GM10847 (cell line): ENCODE results near the gene SSB.

Source experiments
- POLR2A ChIP-seq: IDR thresholded peaks from 2 replicates; pipeline ENCODE4 v1.6.1; 2011; ENCODE audit not compliant: insufficient read length; ENCODE audit errors: extremely low read depth

SSB gene

GRCh38 chr2:169775354-169775753, 23.3 kb upstream of the SSB start:
- TF ChIP-seq POLR2A, result no peak

GRCh38 chr2:169775765-169776164, 22.9 kb upstream of the SSB start:
- no peak for TF ChIP-seq POLR2A

- TF ChIP-seq POLR2A, result no peak
Measured at GRCh38 chr2:169776252-169776761, 22.4 kb upstream of the SSB start.

DNA sequence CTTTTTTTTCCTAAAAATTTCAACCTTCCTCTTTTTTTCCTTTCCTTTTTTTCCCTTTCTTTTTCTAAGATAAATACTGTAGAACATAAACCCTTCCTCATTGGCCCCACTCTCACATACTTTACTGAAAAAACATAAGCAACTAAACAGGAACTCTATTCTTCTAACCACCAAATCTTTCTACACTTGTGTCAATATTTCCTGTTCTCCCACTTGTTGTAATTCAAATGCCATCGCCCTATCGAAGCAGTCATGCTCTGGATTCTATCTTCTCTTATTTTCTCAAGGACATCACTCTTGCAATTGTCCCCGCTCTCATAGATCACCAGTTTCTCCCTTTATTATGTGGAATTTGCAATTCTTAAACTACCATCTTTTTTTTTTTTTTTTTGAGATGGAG, 20.2 kb upstream of the SSB start:
- TF ChIP-seq POLR2A, result no peak

GRCh38 chr2:169781249-169782013, 17.2 kb upstream of the SSB start:
- no peak for TF ChIP-seq POLR2A

DNA sequence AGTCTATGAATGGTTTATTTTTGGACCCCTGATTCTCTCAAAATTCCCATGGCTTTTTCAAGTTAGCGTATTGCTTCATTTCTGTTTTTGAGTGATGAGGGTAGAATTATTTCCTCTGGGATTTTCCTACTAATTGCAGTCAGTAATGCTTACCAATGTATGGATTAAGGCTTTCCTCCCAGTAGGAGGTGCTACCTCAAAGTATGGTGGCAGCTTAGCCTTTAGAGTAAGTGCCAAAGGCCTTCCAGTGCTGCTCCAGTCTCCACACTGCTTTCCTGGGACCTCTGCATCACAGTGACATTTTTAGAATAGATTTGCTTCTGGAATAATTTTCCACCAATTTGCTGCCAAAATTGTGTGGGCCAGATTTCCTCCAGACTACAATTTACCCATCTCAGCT, 16.2 kb upstream of the SSB start:
- TF ChIP-seq POLR2A, result no peak

DNA sequence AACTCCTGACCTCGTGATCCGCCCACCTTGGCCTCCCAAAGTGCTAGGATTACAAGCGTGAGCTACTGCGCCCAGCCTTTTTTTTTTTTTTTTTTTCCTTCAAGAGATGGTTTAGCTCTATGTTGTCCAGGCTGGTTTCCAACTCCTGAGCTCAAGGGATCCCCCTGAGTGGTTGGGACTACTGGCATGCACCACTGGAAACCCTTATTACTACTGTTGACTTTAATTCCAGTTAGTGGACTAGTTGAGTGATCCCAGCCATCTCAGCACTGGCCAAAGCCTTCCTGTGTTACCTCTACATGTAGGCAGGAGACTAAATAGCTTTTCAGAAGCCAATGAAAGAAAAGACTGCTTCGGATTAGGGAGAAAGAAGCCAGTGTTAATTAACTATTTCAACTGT, 8.1 kb upstream of the SSB start:
- TF ChIP-seq POLR2A, result no peak

DNA sequence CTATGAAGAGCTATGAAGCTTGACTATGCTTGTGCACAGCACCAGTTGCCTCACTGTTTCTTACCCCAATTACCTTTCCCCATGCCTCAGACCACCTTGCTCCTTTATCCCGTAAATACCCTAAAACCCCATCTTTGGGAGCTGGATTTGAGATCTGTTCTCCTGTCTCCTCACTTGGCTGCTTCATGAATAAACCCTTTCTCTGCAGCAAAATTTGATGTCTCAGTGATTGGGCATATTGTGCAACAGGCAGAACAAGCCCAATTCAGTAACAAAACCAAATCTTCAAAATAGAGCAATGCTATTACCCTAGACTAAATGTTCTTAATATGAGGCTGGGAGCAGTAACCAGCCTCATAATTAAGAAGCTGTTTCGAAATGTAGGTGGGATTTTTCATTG, 3.5 kb upstream of the SSB start:
- TF ChIP-seq POLR2A, result no peak

- TF ChIP-seq POLR2A, result no peak
Measured at GRCh38 chr2:169796441-169796840, 2.2 kb upstream of the SSB start.

DNA sequence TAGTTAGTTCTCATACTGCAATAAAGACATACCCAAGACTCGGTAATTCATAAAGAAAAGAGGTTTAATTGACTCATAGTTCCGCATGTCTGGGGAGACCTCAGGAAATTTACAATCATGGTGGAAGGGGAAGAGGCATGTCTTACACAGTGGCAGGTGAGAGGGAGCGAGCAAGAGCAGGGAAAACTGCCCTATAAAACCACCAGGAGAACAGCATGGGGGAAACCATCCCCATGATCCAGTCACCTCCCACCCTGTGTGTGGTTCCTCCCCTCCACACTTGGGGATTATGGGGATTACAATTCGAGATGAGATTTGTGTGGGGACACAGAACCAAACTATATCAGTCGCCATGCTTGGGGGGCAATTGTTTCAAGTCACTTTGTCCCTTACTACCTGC, 1.1 kb upstream of the SSB start:
- no peak for TF ChIP-seq POLR2A

- TF ChIP-seq POLR2A, result no peak
Measured at GRCh38 chr2:169798397-169798717, 314 bp upstream of the SSB start.

DNA sequence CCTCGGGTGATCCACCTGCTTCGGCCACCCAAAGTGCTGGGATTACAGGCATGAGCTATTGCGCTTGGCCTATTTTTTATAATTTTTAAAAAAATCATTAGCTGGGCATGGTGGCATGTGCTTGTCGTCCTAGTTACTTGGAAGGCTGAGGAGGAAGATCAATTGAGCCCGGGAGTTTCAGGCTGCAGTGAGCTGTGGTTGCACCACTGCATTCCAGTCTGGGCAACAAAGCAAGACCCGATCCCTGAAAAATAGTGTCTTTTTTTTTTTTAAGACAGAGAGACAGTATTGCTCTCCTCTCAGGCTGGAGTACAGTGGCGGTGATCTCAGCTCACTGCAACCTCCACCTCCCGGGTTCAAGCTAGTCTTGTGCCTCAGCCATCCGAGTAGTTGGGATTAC, 4.8 kb downstream of the SSB start:
- no peak for TF ChIP-seq POLR2A

- TF ChIP-seq POLR2A, result no peak
Measured at GRCh38 chr2:169806586-169806985, 7.9 kb downstream of the SSB start.

- no peak for TF ChIP-seq POLR2A
Measured at GRCh38 chr2:169808221-169808620, 9.6 kb downstream of the SSB start.

GRCh38 chr2:169815849-169816248, 17.2 kb downstream of the SSB start:
- TF ChIP-seq POLR2A, result no peak

DNA sequence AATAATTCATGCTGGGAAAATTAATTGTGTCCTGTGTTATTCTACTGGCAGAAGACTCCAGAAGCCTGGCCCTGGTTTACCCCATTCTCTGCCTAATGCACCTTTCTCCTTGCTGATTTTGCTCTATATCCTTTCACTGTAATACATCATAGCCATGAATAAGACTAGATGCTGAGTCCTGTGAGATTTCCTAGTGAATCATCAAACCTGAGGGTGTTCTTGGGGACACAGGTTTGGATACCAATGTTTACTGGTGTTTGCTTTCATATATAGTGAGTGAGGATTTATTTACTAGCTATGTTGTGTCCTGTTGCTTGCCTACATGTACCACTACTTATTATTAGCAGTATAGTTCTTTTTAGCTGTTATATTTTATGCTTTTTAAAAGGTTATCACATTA, 19.6 kb downstream of the SSB start:
- no peak for TF ChIP-seq POLR2A

DNA sequence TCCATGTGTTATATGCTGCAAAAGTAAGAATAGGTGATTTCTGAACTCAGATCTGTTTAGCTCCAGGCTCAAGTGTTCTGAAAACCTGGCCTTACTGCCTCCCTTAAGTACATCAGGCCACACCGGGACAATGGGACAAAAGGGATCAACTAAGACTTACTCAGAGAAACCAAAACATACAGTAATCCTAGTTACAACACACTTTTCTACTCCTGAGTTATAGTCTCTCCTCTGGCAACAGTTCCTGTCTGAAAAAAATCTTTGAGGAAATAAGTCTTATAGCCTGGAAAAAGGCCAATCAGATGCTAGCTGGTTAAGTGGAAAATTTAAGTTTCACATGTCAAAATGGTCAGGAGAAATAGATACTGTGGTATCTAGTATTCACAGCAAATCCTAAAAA, 20.4 kb downstream of the SSB start:
- no peak for TF ChIP-seq POLR2A

- TF ChIP-seq POLR2A, result no peak
Measured at GRCh38 chr2:169822036-169822435, 23.4 kb downstream of the SSB start.

GRCh38 chr2:169822785-169823392, 24.2 kb downstream of the SSB start:
- no peak for TF ChIP-seq POLR2A
